NCI-H510A treated with DMSO at 0.1 percent for 48 hours (cell line): ENCODE data around the gene DTX1.
A peak's percentile ranks its signal among the peaks of the same experiment; 100 is the strongest.
"Not testable (repeated sequence)": the region's sequence is repeated elsewhere in the genome, so short reads cannot be mapped to it uniquely, and the experiment has no call there.

Experiments
- DNase-seq: peaks from one replicate; lab custom pipeline; 2025; lab: John Stamatoyannopoulos, UW

DTX1 gene

DNA sequence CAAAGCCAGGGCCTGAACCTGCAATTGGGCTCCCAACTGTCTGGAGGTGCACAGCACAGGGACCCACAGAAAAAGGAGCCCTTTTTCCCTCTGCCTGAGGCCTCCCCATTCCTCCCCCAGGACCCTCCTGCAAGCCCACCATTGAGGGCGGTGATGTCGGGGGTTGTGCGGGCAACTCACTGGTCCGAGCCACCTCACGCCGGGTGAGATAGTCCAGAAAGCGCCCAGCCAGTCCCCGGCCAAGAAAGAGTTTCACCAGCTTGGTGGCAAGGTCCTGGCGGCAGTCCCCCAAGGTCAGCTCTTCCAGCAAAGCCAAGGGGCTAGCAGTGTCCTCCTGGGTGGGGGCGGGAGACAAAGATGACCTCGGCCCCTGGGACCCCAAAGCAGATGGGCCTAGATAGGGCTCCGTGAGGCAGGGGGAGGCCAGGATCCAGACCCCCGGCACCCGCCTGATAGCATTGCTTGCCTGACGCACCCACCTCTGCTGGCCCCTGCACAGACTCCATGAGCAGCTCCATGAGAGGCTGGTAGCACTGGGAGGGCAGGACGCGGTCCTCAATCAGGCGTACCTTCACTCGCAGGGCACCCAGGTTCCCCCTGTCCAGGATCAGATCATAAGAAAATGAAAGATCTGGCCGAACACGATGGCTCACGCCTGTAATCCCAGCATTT is 59.1 kb downstream of the DTX1 start:
- no peak for DNase-seq

DNA sequence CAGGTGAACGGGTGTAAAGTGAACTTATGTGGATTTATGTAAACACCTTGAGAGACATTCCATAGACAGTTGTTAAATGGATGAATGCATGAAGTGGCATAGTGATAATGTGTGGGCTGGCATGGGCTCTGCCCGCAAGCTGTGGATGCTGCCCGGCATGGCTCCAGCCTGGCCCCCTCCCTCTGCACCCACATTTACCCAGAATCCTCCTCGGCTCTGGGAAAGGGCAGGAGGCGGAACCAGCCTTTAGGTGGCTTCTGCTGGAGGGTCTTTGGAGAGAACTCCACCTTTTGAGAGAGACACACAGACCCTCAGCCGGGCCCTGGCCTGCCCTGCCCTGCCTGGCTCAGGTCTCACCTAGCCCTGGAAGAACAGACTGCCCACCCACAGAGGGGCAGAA is 60.3 kb downstream of the DTX1 start:
- no peak for DNase-seq

DNA sequence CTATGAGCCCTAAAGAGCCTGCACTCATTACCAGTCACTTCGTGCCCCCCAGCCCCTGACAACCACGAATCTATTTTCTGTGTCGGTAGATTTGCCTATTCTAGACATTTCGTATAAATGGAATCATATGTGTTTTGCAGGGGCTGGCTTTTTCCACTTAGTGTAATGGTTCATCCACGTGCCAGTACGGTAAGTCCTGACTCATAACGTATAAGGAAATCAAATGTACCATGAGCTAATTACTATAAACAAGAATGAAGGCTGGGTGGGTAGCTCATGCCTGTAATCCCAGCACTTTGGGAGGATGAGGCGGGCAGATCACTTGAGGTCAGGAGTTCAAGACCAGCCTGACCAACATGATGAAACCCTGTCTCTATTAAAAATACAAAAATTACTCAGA is 61.2 kb downstream of the DTX1 start:
- not testable (repeated sequence) for DNase-seq

DNA sequence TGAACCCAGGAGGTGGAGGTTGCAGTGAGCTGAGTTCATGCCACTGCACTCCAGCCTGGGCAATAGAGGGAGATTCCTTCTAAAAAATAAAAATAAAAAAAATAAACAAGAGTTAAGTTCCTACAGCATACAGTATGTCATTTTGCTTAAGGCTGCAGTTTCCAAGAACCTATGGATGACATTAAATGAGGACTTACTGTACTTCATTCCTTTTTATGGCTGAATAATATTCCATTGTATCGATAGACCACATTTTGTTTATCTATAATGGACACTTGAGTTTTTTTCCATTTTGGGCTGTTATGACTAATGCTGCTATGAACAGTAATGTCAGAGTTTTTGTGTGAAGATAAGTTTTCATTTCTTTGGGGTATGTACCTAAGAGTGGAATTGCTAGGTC is 61.6 kb downstream of the DTX1 start:
- DNase-seq = no peak

DNA sequence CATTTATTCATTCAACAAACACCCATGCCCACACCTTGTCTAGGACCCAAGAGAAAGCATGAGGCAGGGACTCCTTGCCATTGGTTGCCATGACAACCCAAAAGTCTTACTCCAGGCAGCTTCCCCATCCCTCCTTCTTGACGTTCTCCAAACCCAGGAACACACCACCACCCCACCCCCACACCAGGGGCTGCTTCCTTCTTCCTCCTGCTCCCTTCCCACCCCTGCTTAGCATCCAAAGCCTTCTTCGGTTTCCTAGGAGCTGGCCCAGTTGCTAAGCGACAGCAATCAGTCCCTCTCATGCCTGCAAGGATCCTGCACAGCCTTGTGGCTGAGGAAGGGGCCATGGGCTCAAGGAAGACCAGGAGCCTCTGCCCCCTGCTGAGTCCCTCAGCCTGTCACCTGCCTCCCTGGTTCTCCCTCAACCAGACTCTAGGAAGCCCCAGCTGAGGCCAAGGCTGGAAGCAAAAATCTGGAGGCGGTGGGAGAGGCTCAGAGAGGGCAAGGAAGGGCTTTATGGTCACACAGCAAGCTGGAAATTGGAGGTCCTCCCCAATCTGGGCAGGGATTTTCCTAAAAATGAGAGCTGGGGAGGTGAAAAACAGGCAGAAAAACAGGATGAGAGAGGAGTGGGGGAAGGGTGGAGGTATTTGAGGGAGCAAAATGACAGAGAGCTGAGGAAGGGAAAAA is 63.6 kb downstream of the DTX1 start:
- DNase-seq = no peak

DNA sequence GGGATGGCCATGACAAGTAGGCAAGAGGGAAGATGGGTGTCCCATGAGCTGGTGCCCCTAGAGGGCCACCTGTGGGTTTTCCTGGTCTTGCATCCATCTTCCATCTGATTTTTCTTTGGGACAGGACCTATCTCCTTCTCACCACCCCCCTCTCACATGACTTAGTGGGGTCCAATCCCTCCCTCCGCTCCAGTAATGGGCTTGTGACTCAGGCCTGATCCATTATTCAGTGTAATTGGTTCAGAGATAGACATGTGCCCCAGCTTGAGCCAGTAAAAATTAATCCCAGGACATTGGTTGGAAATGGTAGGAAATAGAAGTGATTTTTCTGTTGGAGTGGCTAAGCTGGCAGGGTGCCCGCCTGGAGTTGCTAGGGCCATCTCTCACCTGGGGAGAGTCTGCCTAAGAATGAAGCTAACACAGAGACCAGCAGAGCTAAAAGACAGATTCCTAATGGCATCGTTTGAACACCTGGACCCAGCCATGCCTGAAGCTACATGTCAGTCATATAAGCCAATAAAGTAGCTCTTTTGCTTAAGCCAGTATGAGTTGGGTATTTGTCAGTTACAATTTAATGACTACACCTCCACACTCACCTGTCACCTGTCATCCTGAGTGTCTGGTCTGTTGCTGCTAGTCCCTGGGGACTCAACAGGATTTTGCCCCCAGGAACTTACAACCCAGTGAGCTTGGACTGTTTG is 64.3 kb downstream of the DTX1 start:
- peak; percentile 42 for DNase-seq

DNA sequence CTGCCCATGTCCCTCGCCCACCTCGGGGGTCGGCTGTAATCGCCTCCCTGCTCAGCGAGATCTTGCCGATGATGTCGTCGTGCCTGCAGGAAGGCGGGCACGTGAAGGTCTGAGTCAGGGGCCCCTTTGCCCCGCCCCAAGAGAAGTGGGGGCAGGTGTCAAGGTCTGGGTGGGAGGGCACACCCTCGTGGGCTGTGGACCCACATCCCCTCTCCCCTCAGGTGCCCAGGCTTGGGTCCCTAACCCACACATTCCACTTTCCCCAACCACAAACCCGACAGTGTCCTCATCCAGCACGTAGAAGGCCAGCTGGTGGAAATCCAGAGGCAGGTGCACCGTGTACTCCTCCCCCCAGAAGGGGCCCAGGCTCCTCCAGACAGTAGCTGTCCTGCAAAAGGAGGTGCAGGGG is 71.3 kb downstream of the DTX1 start:
- no peak for DNase-seq

DNA sequence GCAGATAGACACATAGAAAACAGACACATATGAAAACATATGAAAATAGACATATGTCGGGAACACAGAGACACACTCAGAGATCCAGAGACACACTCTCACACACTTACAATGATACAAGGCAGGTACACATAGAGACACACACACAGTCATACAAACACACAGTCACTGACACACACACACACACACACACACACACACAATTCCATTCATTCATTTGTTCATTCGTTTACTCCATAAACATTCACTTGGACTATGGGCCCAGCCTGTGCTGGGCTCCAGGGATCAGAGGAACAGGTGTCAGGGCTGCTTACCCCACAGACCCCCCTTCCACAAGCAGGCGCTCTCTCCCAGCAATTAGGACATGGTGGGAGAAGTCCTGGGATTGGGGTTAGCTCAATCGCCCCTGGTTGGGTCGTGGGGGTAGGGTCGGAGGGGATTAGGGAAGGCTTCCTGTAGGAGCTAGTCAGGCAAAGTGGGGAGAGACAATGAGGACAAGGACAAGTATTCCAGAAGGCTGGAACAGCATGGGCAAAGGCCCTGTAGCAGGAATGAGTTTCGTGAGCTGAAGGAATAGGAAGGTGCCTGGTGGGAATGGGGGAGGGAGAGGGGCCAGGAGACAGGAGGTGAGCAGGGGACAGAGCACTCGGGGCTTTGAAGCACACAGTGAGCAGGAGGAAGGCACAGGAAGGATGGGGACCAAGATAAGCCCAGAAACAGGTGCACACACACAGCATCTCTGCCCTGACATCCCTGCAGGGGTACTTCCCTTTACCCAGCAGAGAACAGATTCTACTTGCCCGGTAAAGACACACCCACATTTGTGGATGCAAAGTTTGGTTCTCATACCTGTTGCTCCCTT is 72.5 kb downstream of the DTX1 start:
- no peak for DNase-seq

DNA sequence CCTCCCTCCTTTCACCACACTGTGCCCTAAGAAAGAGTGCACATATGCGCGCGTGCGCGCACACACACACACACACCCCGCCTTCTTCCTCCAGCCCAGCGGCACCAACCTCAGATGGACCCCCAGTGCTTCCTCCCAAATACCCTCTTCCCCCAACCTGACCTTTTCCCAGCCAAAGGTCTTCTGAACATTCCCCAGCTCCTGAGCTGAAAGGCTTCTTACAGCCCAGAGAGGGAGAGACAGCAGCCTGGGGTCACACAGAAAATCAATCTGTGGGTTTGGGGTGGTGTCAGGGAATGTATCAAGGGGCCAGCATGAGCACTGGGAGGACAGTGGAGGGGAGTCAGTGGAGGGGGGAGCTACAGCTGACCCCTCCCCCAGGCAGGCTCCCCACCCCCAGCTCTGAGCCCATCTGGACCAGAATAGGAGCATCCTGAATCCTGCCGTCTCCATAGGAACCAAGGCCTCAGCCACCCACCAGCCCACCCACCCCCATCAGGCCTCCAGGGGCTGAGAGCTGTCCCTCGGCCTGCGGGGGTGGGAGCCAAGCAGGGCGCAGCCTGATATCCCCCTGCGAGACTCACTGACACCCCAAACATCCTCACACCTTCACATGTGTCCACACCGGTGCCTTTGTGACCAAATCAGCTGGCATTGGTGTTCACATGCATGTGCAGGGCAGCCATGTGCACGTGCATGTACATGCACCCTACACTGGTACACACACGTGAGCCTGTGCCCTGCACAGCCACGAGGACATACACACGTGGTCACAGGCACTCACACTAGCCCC is 73.3 kb downstream of the DTX1 start:
- no peak for DNase-seq

DNA sequence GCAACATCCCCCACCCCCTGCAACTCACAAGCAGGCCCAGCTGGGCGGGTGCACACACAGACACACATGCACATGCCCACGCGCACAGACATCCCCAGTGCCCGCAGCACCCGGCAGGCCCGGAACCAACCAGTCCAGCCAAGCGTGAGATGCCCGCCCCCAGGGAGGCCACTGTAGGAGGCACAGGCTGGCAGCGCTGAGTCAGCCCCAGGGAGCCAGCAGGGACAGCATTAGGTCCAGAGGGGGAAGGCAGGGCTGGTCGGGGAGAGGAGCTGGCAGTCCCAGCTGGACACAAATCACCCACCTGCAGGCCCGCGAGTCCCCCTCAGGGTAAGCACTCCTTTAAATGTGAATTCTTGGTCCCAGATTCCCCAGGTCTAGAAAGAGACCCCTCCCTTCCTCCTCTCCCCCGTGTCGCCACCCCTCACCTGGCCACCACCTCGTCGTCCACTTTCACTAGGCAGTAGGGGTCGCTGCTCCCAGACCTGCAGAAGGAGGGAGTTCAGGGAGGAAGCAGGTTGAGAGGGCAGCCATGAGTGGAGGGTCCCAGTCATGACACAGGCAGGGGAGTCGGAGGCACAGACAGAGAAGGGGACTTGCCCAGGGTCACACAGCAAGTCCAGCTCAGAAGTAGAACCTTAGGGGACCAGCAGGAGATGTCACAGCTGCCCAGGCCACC is 74.1 kb downstream of the DTX1 start:
- peak; percentile 26 for DNase-seq

DNA sequence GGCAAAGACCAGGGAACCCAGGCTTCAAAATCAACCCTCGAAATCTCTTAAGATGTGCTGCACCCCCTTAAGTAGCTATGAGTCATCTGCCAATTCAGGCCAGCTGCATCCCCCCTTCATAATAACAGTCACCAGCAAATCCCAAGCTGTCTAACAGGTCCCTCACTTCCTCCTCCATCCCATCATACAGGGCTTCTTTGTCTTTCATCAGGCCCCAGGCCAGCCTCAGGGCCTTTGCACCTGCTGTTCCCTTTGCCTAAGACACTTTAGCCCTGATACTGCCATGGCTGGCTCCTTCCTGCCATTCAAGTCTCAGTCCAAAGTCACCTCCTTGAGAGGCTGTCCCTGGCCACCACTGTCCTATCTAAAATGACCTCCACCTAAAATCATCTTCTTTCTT is 75.0 kb downstream of the DTX1 start:
- no peak for DNase-seq

DNA sequence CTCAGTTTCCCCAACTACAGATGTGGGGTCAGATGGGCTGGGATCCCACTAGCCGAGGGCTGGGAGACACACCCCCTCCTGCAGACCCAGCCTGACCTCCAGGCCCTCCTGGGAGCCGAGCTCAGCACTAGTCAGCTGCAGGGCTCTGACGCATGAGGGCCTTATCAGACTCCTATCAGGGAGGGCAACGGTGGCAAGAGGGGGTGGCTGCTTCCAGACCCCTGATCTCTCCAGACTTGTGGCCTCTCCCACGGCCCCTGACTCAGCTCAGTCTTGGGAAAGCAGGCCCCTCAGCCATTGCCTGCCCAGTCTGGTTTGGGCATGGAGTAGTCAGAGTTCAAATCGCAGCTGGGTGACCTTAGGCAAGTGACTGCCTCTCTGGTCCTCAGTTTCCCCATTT is 76.5 kb downstream of the DTX1 start:
- DNase-seq = no peak

DNA sequence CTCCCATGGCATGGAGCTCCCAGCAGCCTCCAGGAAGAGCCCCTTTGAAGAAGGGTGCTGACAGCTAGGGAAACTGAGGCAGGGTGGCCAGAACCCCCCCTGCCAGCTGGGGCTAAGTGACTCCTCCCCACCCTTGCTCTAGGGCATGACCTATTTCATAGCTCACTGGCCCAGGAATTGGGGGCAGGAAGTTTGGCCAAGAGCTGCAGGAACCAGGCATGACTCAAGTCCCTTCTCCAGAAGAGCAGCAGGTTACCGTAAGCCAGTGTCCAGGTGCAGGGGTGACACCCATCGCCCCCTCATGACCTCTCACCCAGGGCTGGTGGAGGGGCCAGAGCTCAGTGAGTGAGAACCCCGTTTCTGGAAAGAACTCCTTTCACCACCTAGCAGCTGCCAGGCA is 77.1 kb downstream of the DTX1 start:
- DNase-seq = no peak

DNA sequence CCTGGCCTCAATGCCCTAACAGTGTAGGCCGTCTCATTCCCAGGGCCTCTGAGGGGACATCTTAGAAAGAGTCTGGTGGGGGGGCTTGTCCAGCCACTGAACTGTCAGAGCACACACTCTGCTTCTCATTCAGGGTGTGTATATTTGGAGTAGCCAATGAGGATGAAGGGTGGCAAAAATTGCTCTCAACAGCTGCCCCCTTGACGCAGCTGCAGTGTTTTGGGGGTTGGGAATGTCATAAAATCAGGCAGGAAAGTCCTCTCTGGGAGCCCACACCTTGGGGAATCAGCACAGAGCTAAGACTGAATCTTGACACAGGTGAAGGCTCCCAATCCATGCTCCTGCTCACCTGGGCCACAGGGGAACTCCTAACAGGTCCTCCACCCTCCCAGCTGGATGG is 77.5 kb downstream of the DTX1 start:
- DNase-seq = peak; percentile 30

DNA sequence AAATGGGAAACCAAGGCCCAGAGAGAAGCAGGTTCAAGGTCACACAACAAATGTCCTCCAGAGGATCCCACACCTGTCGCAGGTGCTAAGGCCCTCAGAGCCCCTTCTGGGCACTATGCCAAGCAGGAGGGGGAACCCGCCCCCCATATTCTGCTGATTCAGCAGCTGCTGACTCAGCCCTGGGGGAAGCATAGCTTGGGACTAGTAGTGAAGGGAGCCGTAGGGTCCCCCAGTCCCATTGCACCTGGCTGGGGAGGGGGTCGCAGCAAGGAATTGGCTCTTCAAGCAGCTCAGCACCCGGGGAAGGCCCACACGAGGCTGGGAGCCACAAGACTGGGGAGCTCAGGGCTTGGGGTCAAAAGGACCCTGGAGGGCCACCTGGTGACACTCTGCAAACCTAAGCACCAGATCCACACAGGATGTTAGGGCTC is 78.0 kb downstream of the DTX1 start:
- DNase-seq = peak; percentile 39

DNA sequence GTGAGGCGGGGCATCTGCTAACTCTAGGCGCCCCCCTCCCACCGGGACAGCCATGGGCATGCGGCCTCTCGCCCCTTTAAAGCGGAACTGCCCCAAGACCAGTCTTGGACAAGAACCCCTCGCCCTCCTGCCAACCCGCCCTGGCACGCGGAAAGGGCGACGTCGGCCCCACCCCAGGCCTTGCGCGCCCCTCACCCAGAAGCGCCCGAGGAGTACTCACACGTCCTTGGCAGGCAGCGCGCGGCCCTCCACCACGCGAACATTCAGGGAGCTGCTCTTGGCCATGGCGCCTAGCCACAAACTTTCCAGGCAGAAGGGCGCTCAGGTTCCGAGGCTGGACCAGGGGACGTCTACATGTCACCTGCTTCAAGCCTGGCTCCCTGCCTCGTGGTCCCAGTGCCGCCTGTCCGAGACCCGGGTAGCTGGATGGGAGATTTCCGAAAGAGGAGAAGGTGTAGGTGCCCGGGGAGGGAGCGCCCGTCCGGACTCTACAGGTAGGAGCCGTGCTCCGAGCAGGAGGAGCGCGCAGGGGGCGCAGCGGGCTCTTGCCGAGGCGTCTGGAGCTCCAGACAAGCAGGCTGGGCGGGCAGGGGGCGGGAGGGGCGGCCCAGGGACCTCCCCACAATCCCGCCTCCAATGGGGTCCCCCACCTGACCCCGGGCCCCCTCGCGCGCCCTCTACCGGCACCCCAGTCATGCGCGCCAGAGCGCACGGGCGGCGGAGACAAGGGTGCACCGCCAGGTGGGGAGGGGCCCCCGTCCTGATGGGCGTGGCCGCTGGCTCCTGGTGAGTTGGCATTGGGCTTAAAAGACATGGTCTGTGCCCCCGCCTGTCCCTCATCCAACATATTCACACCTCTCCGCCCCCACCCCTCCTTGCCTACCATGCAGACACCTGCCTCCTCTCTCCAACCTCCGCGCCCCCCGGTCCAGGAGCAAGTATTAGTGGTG is 78.9 kb downstream of the DTX1 start, which contains the start of gene RASAL1:
Gene RASAL1, minus strand, starts transcription at position 584 of the 950 bp plus-strand sequence. Its CDS starts 299 bp downstream, at position 285.
- peak; percentile 90 for DNase-seq

DNA sequence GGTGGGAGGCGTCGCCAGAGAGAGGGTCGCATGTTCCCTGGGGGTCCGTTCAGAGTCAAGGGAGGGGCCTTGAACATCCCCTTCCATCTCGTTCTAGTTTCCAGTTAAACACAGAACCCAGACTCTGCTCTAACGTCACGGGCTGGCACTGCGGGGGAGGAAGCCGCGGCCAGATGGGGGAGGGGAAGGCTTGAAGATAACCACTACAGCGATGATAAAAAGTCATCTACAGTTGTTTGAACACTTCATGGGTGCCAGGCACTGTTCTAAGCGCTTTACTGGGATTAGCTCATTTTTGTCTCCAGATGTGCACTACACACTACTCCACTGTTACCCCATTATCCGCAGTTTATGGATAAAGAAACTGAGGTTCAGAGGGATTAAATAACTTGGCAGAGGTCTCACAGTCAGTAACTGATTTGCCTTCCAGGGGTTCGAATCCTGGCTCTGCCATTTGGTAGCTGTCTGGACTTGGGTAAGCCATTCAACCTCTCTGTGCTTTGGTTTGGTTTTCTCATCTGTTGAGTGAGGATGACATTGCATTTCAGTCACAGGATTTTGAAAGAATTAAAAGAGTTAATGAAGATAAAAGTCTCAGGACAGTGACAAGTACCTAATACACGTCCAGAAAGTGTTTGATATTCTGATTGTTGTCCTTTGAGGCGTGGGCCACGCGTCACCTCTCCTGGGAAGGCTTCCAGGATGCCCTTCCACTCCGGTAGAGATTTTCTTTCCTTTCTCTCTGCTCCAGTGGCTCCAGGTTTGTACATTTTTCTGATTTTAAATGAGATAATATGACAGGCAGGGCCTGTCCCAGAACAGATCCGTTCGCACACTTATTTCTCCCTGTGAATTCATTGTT is 79.8 kb downstream of the DTX1 start:
- peak; percentile 83 for DNase-seq

DNA sequence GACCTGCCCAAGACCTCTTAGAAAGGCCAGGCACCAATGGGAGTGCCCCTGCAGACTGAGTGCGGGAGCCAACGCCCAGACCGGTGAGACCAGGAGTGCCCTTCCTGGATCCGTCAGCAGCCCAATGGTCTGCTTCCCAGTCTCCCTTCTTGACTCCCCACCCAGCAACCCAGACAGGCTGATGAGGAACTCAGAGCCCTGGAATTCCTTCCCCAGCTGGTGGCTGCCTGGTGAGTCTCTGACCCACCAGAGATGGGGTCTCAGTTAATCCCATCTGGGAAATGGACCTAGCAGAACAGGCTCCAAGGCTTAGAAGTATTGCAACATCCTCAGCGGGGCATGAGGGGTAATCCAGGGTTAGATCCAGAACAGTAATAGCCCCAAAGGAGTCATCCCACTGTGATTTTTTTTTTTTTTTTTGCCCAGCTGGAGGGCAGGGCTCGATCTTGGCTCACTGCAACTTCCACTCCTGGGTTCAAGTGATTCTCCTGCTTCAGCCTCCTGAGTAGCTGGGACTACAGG is 80.5 kb downstream of the DTX1 start:
- no peak for DNase-seq
